Neuronal stem cell (in vitro differentiated cells): ENCODE measurements around the gene LKAAEAR1.
A peak's percentile ranks its signal among the peaks of the same experiment; 100 is the strongest.

Experiments used
- DNase-seq: peaks from one replicate; pipeline ENCODE4 v3.0.0-alpha.2; 2013; ENCODE audit warnings: low spot score
- H2AFZ ChIP-seq: one replicate; pipeline ENCODE4 v1.6.1; 2013; ENCODE audit warnings: mild to moderate bottlenecking, low read length, inconsistent platforms
- H2AK5ac ChIP-seq: 2 replicates; pipeline ENCODE4 v1.6.1; 2013; ENCODE audit warnings: low read depth, mild to moderate bottlenecking, inconsistent platforms, low read length, moderate library complexity, mixed read lengths
- H2BK120ac ChIP-seq: 2 replicates; pipeline ENCODE4 v1.6.1; 2013; ENCODE audit warnings: low read depth, mild to moderate bottlenecking, inconsistent platforms, low read length, moderate library complexity, mixed read lengths
- H2BK12ac ChIP-seq: one replicate; pipeline ENCODE4 v1.6.1; 2013; ENCODE audit warnings: low read length, inconsistent platforms
- H2BK15ac ChIP-seq: 2 replicates; pipeline ENCODE4 v1.6.1; 2013; ENCODE audit warnings: mild to moderate bottlenecking, low read length, inconsistent platforms, mixed read lengths
- H2BK5ac ChIP-seq: one replicate; pipeline ENCODE4 v1.6.1; 2013; ENCODE audit warnings: inconsistent platforms, mild to moderate bottlenecking, low read length, moderate library complexity
- H3K14ac ChIP-seq: one replicate; pipeline ENCODE4 v1.6.1; 2013; ENCODE audit warnings: low read length, inconsistent platforms
- H3K18ac ChIP-seq: 2 replicates; pipeline ENCODE4 v1.6.1; 2013; ENCODE audit warnings: low read length, inconsistent platforms
- H3K23ac ChIP-seq: 2 replicates; pipeline ENCODE4 v1.6.1; 2013; ENCODE audit warnings: low read depth, mild to moderate bottlenecking, mixed read lengths, low read length, inconsistent platforms; ENCODE audit not compliant: poor library complexity
- H3K27ac ChIP-seq: replicated peaks from 3 replicates; pipeline ENCODE4 v1.5.1; 2013; ENCODE audit warnings: low read length, inconsistent platforms
- H3K27me3 ChIP-seq, 3 experiments: 2 replicates each; pipeline ENCODE4 v1.6.1; 2013; ENCODE audit warnings: low read length in 3 of 3, mild to moderate bottlenecking in 2 of 3, inconsistent platforms in 1 of 3, low read depth in 1 of 3, mixed read lengths in 1 of 3, moderate library complexity in 1 of 3; ENCODE audit not compliant: control insufficient read depth in 3 of 3, insufficient read depth in 3 of 3
- H3K36me3 ChIP-seq, 2 donors: replicated peaks in 1 of 2; 2 replicates each; pipeline ENCODE4 v1.6.1; 2013; ENCODE audit warnings: low read length in 2 of 2; ENCODE audit not compliant: control insufficient read depth in 2 of 2, insufficient read depth in 2 of 2
- H3K4ac ChIP-seq: 2 replicates; pipeline ENCODE4 v1.6.1; 2013; ENCODE audit warnings: inconsistent platforms, mild to moderate bottlenecking, low read length, moderate library complexity
- H3K4me1 ChIP-seq, 2 donors: 1 replicate in 1 of 2; 2 replicates in 1 of 2; pipeline ENCODE4 v1.6.1; 2013; ENCODE audit warnings: low read length in 2 of 2, low read depth in 1 of 2; ENCODE audit not compliant: control insufficient read depth in 2 of 2, insufficient read depth in 1 of 2
- H3K4me2 ChIP-seq: one replicate; pipeline ENCODE4 v1.6.1; 2013; ENCODE audit warnings: mild to moderate bottlenecking, low read length, inconsistent platforms; ENCODE audit not compliant: insufficient read depth, poor library complexity, severe bottlenecking
- H3K4me3 ChIP-seq, 2 donors: 2 replicates each; pipeline ENCODE4 v1.5.1; 2013; ENCODE audit warnings: low read length in 2 of 2, mild to moderate bottlenecking in 2 of 2, inconsistent platforms in 1 of 2, moderate library complexity in 1 of 2
- H3K79me1 ChIP-seq: one replicate; pipeline ENCODE4 v1.6.1; 2013; ENCODE audit warnings: low read depth, mild to moderate bottlenecking, inconsistent platforms, low read length, moderate library complexity
- H3K9ac ChIP-seq: one replicate; pipeline ENCODE4 v1.6.1; 2013; ENCODE audit warnings: mild to moderate bottlenecking, low read depth, low read length, inconsistent platforms; ENCODE audit not compliant: poor library complexity
- H3K9me3 ChIP-seq, 2 donors: replicated peaks in 1 of 2; 2 replicates each; pipeline versions ENCODE3 to v1.6.1; 2013; ENCODE audit warnings: low read length in 2 of 2, mild to moderate bottlenecking in 2 of 2, inconsistent platforms in 1 of 2, low read depth in 1 of 2, mixed read lengths in 1 of 2, moderate library complexity in 1 of 2; ENCODE audit not compliant: control insufficient read depth in 2 of 2, insufficient read depth in 1 of 2
- H4K8ac ChIP-seq: one replicate; pipeline ENCODE4 v1.6.1; 2013; ENCODE audit warnings: low read depth, mild to moderate bottlenecking, inconsistent platforms, low read length, moderate library complexity
- H4K91ac ChIP-seq: one replicate; pipeline ENCODE4 v1.6.1; 2013; ENCODE audit warnings: low read length, low read depth, mild to moderate bottlenecking, inconsistent platforms; ENCODE audit not compliant: poor library complexity
- WGBS, 2 donors: extraction: QIAGEN DNeasy Blood & Tissue Kit; methylation state at CpG; one replicate each; pipeline ENCODE4 v1.1.7; 2013; ENCODE audit warnings: missing lambda C conversion rate in 2 of 2, mixed read lengths in 1 of 2; ENCODE audit not compliant: insufficient read length in 2 of 2, insufficient replicate concordance in 1 of 2; ENCODE audit errors: extremely low coverage in 2 of 2; 5-methylcytosine and 5-hydroxymethylcytosine counted together

Gene LKAAEAR1

DNA sequence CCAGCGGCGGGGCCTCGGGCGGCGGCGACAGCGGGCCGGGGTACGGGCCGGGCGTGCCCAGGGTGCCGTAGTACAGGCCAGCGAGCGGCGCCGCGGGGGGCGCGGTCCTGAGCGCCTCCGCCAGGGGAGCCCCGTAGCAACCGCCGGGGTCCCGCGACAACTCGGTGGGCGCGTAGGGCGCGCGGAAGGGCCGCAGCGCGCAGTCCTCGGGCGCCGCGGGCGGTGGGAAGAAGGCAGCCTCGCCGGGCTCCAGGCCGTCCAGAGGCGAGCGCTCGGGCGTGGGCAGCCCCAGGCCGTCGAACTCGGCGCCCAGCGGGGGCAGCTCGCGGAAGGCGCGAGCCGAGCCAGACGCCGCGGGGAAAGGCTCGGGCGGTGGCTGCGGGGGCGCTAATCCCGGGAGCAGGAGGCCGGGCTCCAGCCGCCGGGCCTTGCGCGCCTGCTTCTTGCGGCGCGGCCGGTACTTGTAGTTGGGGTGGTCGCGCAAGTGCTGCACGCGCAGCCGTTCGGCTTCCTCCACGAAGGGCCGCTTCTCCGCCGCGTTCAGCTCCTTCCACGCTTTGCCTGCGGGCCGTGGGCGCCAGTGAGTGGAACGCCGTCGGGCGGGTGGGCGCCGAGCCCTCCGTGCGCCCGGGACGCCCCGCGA lies 35.7 kb downstream of the LKAAEAR1 start:
- no peak overlapping the region for H4K91ac ChIP-seq
- H3K27ac ChIP-seq: no peak overlapping the region
- H3K4ac ChIP-seq: no peak overlapping the region
- H3K79me1 ChIP-seq: no peaks in the 10 kb centered on the region
- H2BK5ac ChIP-seq: peak overlapping the region; percentile 24
- H3K4me1 ChIP-seq: peaks cover under 1 to 15% of the 10 kb centered on the region in 2 donors
- no peak for DNase-seq
- no CpG with 5 or more reads among the region's 101 CpGs for WGBS, 2 donors
- peak overlapping the region; percentile 64 for H2AFZ ChIP-seq
- H3K4me3 ChIP-seq: peak overlapping the region in 1 of 2 donors; percentile 55
- peak overlapping the region; percentile 70 for H3K18ac ChIP-seq
- peaks cover 25 to 93% (median 66%) of the 10 kb centered on the region in 3 experiments for H3K27me3 ChIP-seq
- peak overlapping the region; percentile 63 for H2AK5ac ChIP-seq
- peak overlapping the region; percentile 73 for H3K23ac ChIP-seq
- no peak overlapping the region for H4K8ac ChIP-seq
- H3K36me3 ChIP-seq: no peaks in the 10 kb centered on the region
- peak overlapping the region; percentile 64 for H2BK15ac ChIP-seq
- H3K4me2 ChIP-seq: peak overlapping the region; percentile 66
- no peak overlapping the region for H2BK120ac ChIP-seq
- peaks cover 0 to 2% of the 10 kb centered on the region in 2 donors for H3K9me3 ChIP-seq
- H2BK12ac ChIP-seq: peak overlapping the region; percentile 41
- H3K9ac ChIP-seq: peak overlapping the region; percentile 44
- H3K14ac ChIP-seq: no peak overlapping the region

DNA sequence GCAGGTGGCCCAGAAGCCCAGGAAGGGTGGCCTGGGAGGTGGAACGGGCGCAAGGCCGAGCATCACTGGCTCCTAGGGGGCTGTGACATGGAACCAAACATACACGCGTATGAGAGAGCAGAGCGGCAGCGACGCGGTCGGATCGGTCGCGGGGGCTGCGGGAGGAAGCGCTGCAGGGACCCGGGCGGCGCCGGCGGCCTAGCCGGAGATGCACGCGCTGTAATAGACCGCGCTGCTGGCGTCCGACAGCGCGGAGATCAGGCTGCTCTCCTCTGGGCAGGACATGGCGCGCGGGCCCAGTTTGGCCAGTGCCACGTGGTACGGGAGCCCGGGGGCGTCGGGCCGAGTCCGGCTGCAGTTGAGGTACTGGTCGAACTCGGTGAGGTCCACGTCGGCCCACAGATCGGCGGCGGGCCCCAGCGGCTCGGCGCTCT lies 36.2 kb downstream of the LKAAEAR1 start:
- no peak for DNase-seq
- Histone ChIP-seq H3K27me3 (peaks cover 25 to 93% (median 71%) of the 10 kb centered on the region in 3 experiments), H3K14ac (peak overlapping the region; percentile 38), H3K4me3 (peak overlapping the region in 1 of 2 donors; percentile 11), H3K79me1 (no peaks in the 10 kb centered on the region), H3K4ac (no peak overlapping the region), H3K27ac (no peak overlapping the region), H3K9me3 (peaks cover 0 to 2% of the 10 kb centered on the region in 2 donors), H2AFZ (peak overlapping the region; percentile 64), H2BK120ac (no peak overlapping the region), H4K8ac (no peak overlapping the region), H2BK5ac (peak overlapping the region; percentile 24), H4K91ac (no peak overlapping the region), H3K18ac (peak overlapping the region; percentile 70), H2BK15ac (peak overlapping the region; percentile 64), H2BK12ac (peak overlapping the region; percentile 73), H3K9ac (peak overlapping the region; percentile 44), H3K23ac (peak overlapping the region; percentile 73), H3K36me3 (no peaks in the 10 kb centered on the region), H2AK5ac (peak overlapping the region; percentile 63), H3K4me2 (peak overlapping the region; percentile 66), H3K4me1 (peaks cover 0 to 12% of the 10 kb centered on the region in 2 donors)
- WGBS, 2 donors: no CpG with 5 or more reads among the region's 49 CpGs

DNA sequence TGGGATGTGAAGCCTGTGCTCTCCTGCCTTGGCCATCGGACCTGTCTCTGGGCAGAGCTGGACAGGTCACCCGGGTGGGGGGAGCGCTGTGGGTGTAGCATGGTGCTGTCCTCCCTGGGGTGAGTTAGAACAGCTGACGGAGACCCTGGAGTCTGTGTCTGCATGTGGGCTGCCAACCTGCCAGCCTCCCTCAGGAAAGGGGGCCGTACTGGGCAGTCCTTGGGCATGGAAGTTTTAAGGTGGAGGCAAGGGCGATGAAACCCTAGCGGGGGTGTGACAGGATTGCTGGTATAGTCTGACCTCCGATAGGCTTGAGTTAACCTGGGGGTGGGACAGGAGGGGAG lies 37.2 kb downstream of the LKAAEAR1 start:
- H3K9ac ChIP-seq: no peak overlapping the region
- H2AFZ ChIP-seq: no peak overlapping the region
- H4K91ac ChIP-seq: no peak overlapping the region
- no peak overlapping the region for H3K4ac ChIP-seq
- H2AK5ac ChIP-seq: peak overlapping the region; percentile 94
- peaks cover 0 to 2% of the 10 kb centered on the region in 2 donors for H3K9me3 ChIP-seq
- no peak overlapping the region for H3K27ac ChIP-seq
- peak overlapping the region; percentile 22 for H2BK12ac ChIP-seq
- no peak overlapping the region for H4K8ac ChIP-seq
- no peak overlapping the region for H2BK120ac ChIP-seq
- H2BK5ac ChIP-seq: peak overlapping the region; percentile 29
- no peaks in the 10 kb centered on the region for H3K79me1 ChIP-seq
- no CpG with 5 or more reads among the region's 8 CpGs for WGBS, 2 donors
- no peaks in the 10 kb centered on the region for H3K36me3 ChIP-seq
- no peak overlapping the region for H3K23ac ChIP-seq
- no peak overlapping the region for H3K4me2 ChIP-seq
- no peak overlapping the region for H3K14ac ChIP-seq
- no peak for DNase-seq
- H3K4me3 ChIP-seq: no peak overlapping the region
- H2BK15ac ChIP-seq: no peak overlapping the region
- H3K4me1 ChIP-seq: peaks cover 4 to 12% of the 10 kb centered on the region in 2 donors
- H3K27me3 ChIP-seq: peaks cover 29 to 89% (median 78%) of the 10 kb centered on the region in 3 experiments
- H3K18ac ChIP-seq: no peak overlapping the region

DNA sequence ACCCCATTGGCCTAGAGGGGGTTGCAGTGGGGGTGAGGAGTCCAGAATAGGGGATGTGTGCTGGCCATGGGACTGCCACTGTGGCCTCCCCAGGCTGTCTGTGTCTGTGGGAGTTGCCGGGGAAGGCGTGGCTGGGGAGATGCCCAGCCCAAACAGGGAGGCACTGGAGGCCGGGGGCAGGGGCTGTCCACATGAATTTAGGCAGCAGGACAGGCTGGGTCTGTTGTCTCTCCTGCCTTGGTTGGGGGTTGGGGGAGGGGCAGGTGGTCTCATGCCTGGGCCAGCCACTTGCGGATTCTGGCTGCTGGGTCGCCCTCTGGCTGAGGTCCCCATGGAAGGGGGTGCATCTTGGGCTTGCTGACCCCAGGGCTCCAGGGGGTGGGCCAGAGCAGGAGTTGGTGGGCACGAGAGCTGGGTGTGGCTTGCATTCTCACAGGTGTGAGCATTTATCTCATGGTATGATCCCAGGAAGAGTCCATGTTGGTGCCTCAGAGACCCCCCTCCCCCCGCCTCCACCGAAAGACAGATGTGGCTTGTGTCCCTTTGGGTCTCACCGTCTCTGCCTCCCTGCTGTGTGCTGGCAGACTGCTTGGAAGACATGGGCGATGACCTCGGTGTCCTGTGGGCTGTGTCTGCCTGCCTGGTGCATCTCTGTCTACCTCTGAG lies 38.7 kb downstream of the LKAAEAR1 start:
- peak overlapping the region; percentile 85 for H3K23ac ChIP-seq
- H2AFZ ChIP-seq: no peak overlapping the region
- H3K27ac ChIP-seq: no peak overlapping the region
- no peak overlapping the region for H3K9ac ChIP-seq
- no peak overlapping the region for H3K4me3 ChIP-seq
- peak overlapping the region; percentile 53 for H2BK5ac ChIP-seq
- peak overlapping the region; percentile 53 for H3K4ac ChIP-seq
- H3K14ac ChIP-seq: peak overlapping the region; percentile 89
- no peak overlapping the region for H4K91ac ChIP-seq
- peaks cover 34 to 91% (median 89%) of the 10 kb centered on the region in 3 experiments for H3K27me3 ChIP-seq
- peaks cover 10 to 12% of the 10 kb centered on the region in 2 donors for H3K4me1 ChIP-seq
- H3K79me1 ChIP-seq: no peaks in the 10 kb centered on the region
- peak overlapping the region; percentile 89 for H2AK5ac ChIP-seq
- H2BK12ac ChIP-seq: no peak overlapping the region
- H2BK15ac ChIP-seq: no peak overlapping the region
- H3K36me3 ChIP-seq: no peaks in the 10 kb centered on the region
- H3K9me3 ChIP-seq: peaks cover 0 to 2% of the 10 kb centered on the region in 2 donors
- no peak overlapping the region for H4K8ac ChIP-seq
- no peak overlapping the region for H2BK120ac ChIP-seq
- H3K4me2 ChIP-seq: no peak overlapping the region
- H3K18ac ChIP-seq: peak overlapping the region; percentile 71
- no CpG with 5 or more reads among the region's 11 CpGs for WGBS, 2 donors
- no peak for DNase-seq
